ENCODE measurements around the gene CMTR1.

The CMTR1 gene

DNA sequence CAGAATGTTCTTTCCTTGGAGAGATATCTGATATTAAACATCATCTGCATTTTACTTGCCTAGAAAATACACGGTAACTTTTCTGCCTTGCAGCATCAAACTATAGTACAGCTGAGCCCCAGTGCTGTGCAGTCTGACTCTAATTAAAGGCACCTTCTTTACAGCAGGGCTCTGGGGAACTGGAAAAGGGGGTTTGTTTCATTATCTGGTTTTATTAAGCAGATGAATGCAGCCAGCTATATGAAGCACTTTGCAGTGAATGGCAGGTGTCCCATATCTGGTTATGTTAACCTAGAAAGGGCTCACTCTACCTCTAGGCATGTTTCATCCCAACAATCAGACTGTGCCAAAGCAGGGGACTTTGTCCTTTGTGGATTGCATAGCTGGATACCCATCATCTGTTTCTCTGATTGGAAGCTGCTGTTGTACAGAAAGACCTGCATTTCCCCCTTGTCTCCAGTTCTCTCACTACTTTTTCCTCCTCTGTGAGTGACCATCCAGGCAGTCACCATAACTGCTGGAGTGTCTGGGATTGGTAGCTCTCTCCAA is 39.6 kb upstream of the CMTR1 start:
- TF ChIP-seq TAF1 (IDR thresholded peaks at IDR 0.05; ENCODE audit: borderline replicate concordance, insufficient read depth, low read length), result no peak
- TF ChIP-seq FOXP2 (optimal IDR thresholded peaks at IDR 0.05; ENCODE audit: borderline replicate concordance, extremely low read depth, extremely low read length, insufficient read depth), result no peak
- TF ChIP-seq SIN3A (IDR thresholded peaks at IDR 0.05; ENCODE audit: borderline replicate concordance, insufficient read depth, low read length), result no peak
- TF ChIP-seq, protein P1, sequence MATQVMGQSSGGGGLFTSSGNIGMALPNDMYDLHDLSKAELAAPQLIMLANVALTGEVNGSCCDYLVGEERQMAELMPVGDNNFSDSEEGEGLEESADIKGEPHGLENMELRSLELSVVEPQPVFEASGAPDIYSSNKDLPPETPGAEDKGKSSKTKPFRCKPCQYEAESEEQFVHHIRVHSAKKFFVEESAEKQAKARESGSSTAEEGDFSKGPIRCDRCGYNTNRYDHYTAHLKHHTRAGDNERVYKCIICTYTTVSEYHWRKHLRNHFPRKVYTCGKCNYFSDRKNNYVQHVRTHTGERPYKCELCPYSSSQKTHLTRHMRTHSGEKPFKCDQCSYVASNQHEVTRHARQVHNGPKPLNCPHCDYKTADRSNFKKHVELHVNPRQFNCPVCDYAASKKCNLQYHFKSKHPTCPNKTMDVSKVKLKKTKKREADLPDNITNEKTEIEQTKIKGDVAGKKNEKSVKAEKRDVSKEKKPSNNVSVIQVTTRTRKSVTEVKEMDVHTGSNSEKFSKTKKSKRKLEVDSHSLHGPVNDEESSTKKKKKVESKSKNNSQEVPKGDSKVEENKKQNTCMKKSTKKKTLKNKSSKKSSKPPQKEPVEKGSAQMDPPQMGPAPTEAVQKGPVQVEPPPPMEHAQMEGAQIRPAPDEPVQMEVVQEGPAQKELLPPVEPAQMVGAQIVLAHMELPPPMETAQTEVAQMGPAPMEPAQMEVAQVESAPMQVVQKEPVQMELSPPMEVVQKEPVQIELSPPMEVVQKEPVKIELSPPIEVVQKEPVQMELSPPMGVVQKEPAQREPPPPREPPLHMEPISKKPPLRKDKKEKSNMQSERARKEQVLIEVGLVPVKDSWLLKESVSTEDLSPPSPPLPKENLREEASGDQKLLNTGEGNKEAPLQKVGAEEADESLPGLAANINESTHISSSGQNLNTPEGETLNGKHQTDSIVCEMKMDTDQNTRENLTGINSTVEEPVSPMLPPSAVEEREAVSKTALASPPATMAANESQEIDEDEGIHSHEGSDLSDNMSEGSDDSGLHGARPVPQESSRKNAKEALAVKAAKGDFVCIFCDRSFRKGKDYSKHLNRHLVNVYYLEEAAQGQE (IDR thresholded peaks at IDR 0.05; ENCODE audit: insufficient read depth in 1 of 2, low read depth in 2 of 2, low read length in 2 of 2), result no peak
- no peak for TF ChIP-seq POLR2AphosphoS5 (IDR thresholded peaks at IDR 0.05; ENCODE audit: low read depth, low read length)

GRCh38 chr6:37396571-37397180 is 36.3 kb upstream of the CMTR1 start:
- TF ChIP-seq FOXP2 (optimal IDR thresholded peaks at IDR 0.05; ENCODE audit: borderline replicate concordance, extremely low read depth, extremely low read length, insufficient read depth) (no peak), POLR2AphosphoS5 (IDR thresholded peaks at IDR 0.05; ENCODE audit: low read depth, low read length) (no peak), TAF1 (IDR thresholded peaks at IDR 0.05; ENCODE audit: borderline replicate concordance, insufficient read depth, low read length) (no peak), SIN3A (IDR thresholded peaks at IDR 0.05; ENCODE audit: borderline replicate concordance, insufficient read depth, low read length) (no peak)
- TF ChIP-seq, protein P1 (IDR thresholded peaks at IDR 0.05; ENCODE audit: insufficient read depth in 1 of 2, low read depth in 2 of 2, low read length in 2 of 2), result no peak

GRCh38 chr6:37399131-37399530 is 33.9 kb upstream of the CMTR1 start:
- TF ChIP-seq SIN3A (IDR thresholded peaks at IDR 0.05; ENCODE audit: borderline replicate concordance, insufficient read depth, low read length) (no peak), POLR2AphosphoS5 (IDR thresholded peaks at IDR 0.05; ENCODE audit: low read depth, low read length) (no peak), FOXP2 (optimal IDR thresholded peaks at IDR 0.05; ENCODE audit: borderline replicate concordance, extremely low read depth, extremely low read length, insufficient read depth) (no peak), TAF1 (IDR thresholded peaks at IDR 0.05; ENCODE audit: borderline replicate concordance, insufficient read depth, low read length) (no peak)
- TF ChIP-seq, protein P1 (IDR thresholded peaks at IDR 0.05; ENCODE audit: insufficient read depth in 1 of 2, low read depth in 2 of 2, low read length in 2 of 2), result no peak

GRCh38 chr6:37399795-37400490 is 33.1 kb upstream of the CMTR1 start:
- TF ChIP-seq TAF1 (IDR thresholded peaks at IDR 0.05; ENCODE audit: borderline replicate concordance, insufficient read depth, low read length) (no peak), SIN3A (IDR thresholded peaks at IDR 0.05; ENCODE audit: borderline replicate concordance, insufficient read depth, low read length) (no peak), FOXP2 (optimal IDR thresholded peaks at IDR 0.05; ENCODE audit: borderline replicate concordance, extremely low read depth, extremely low read length, insufficient read depth) (no peak), POLR2AphosphoS5 (IDR thresholded peaks at IDR 0.05; ENCODE audit: low read depth, low read length) (no peak)
- TF ChIP-seq, protein P1 (IDR thresholded peaks at IDR 0.05; ENCODE audit: insufficient read depth in 1 of 2, low read depth in 2 of 2, low read length in 2 of 2), result no peak
